ENCODE data around the gene TBXAS1.
"Not testable (repeated sequence)": the region's sequence is repeated elsewhere in the genome, so short reads cannot be mapped to it uniquely, and the experiment has no call there.

TBXAS1 gene

GRCh38 chr7:139916717-139917395 lies 87.8 kb downstream of the TBXAS1 start:
- DNase-seq, result no peak

- no peak for DNase-seq
Measured at GRCh38 chr7:139917851-139918250, 88.8 kb downstream of the TBXAS1 start.

- no peak for DNase-seq
Measured at GRCh38 chr7:139918480-139918879, 89.4 kb downstream of the TBXAS1 start.

- DNase-seq, result no peak
Measured at GRCh38 chr7:139923090-139923489, 94.0 kb downstream of the TBXAS1 start.

GRCh38 chr7:139924461-139924860 lies 95.4 kb downstream of the TBXAS1 start:
- no peak for DNase-seq

GRCh38 chr7:139929221-139929620 lies 100.2 kb downstream of the TBXAS1 start:
- not testable (repeated sequence) for DNase-seq

GRCh38 chr7:139930286-139930965 lies 101.4 kb downstream of the TBXAS1 start:
- DNase-seq, result no peak

GRCh38 chr7:139931190-139931934 lies 102.3 kb downstream of the TBXAS1 start:
- DNase-seq, result no peak

- DNase-seq, result no peak
Measured at GRCh38 chr7:139932531-139932930, 103.5 kb downstream of the TBXAS1 start.

GRCh38 chr7:139936760-139937310 lies 107.8 kb downstream of the TBXAS1 start:
- DNase-seq, result peak in 1 of 2 experiments; percentile 8

- no peak for DNase-seq
Measured at GRCh38 chr7:139937715-139938114, 108.7 kb downstream of the TBXAS1 start.

- DNase-seq, result no peak
Measured at GRCh38 chr7:139940866-139941265, 111.8 kb downstream of the TBXAS1 start.

- DNase-seq, result no peak
Measured at GRCh38 chr7:139941421-139941820, 112.4 kb downstream of the TBXAS1 start.

GRCh38 chr7:139941866-139942265 lies 112.8 kb downstream of the TBXAS1 start:
- DNase-seq, result no peak

GRCh38 chr7:139942636-139943035 lies 113.6 kb downstream of the TBXAS1 start:
- DNase-seq, result no peak

- no peak for DNase-seq
Measured at GRCh38 chr7:139943401-139943800, 114.3 kb downstream of the TBXAS1 start.

GRCh38 chr7:139944248-139944647 lies 115.2 kb downstream of the TBXAS1 start:
- no peak for DNase-seq

GRCh38 chr7:139946533-139946932 lies 117.5 kb downstream of the TBXAS1 start:
- DNase-seq, result no peak

- DNase-seq, result no peak
Measured at GRCh38 chr7:139947021-139947420, 118.0 kb downstream of the TBXAS1 start.

- no peak for DNase-seq
Measured at GRCh38 chr7:139948167-139948566, 119.1 kb downstream of the TBXAS1 start.

GRCh38 chr7:139948587-139949335 lies 119.7 kb downstream of the TBXAS1 start:
- DNase-seq, result no peak

GRCh38 chr7:139949629-139950028 lies 120.6 kb downstream of the TBXAS1 start:
- DNase-seq, result no peak
